HG02870 (cell line): Measurements from ENCODE around the gene CBARP.

Source experiments
- ATAC-seq: cut with Tn5 transposase; IDR thresholded peaks from one replicate; pipeline ENCODE4 v1.9.1; 2021; ENCODE audit warnings: mild to moderate bottlenecking, moderate library complexity; ENCODE audit not compliant: unreplicated experiment

Gene CBARP

GRCh38 chr19:1275976-1276627 lies 38.3 kb upstream of the CBARP start:
- no peak for ATAC-seq

GRCh38 chr19:1275260-1275975 lies 37.6 kb upstream of the CBARP start, which contains the start of gene FAM174C:
TSS of gene FAM174C (plus strand) at chr19:1275530. CDS start at chr19:1275550, 20 bp downstream.
- peak; percentile 71 for ATAC-seq

GRCh38 chr19:1274852-1275259 lies 37.1 kb upstream of the CBARP start:
- no peak for ATAC-seq

DNA sequence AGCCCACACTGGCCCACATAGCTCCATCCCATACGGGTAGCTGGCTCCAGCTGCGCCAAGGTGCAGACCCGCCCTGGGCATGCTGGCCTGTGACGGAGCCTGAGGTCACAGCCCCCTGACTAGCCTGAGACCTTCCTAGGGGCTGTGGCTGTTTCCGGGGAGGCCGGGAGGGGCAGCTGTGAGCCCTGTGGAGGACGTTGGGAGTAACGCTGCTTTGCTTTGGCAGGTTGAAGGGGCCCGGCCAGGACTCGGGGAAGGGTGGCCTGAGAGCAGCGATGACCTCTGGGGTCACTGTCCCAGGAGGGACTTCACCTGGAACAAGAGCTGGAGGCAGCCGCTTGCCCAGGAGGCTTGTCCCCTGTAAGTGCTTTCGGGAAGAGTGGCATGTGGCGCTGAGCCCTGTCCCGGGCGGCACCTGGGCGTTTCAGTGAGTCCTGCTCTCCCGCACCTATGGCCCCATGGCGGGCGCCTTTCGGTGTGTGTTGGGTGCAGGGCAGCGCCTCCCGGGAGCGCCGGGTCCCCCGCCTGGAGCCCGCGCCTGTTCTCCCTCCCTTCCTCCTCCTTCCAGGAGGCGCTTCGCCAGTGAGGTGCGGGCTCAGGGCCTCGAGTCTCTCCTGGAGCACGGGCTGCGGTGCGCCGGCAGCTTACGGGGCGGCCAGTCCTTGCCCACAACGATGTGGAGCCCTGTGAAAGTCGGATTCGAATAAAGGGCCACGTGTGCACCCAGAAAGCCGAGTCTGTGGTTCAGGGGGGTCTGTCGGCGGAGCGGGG lies 36.5 kb upstream of the CBARP start:
- no peak for ATAC-seq

DNA sequence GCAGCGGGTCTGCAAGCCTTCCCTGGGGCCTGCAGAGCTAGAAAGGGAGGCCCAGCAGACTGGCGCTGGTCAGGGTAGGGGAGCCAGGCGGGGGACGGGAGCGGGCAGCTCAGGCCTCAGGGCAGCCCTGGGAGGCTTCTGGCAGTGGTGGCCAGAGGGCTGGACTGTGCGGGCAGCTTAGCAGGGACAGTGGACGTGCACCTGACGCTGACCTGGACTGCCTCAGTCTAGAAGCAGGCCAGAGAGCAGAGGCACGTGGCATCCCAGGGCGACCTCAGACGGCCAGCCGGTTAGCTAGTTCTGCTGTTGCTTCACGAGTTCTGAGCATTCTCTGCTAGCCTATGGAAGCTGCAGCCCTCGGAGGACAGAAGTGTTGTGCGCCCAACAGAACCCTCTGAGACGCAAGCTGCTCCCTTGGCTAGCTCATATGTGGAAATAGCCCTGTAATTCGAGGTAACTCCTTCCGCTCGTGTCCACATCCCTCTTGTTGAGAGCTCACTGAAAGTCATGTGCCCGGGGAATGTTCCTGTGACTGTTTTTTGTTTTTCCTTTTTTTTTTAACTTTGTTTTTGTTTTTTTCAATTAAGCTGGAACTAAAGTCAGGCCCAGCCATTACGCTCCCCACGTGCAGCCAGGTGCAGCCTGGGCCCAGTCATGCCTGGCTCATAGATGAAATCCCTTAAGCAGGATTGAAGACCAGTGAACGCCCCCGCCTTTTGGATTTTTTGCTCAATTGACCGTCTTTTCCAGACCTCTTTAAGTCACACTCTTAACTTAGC lies 35.6 kb upstream of the CBARP start:
- no peak for ATAC-seq

- no peak for ATAC-seq
Observed at GRCh38 chr19:1272423-1273262, 34.8 kb upstream of the CBARP start.

DNA sequence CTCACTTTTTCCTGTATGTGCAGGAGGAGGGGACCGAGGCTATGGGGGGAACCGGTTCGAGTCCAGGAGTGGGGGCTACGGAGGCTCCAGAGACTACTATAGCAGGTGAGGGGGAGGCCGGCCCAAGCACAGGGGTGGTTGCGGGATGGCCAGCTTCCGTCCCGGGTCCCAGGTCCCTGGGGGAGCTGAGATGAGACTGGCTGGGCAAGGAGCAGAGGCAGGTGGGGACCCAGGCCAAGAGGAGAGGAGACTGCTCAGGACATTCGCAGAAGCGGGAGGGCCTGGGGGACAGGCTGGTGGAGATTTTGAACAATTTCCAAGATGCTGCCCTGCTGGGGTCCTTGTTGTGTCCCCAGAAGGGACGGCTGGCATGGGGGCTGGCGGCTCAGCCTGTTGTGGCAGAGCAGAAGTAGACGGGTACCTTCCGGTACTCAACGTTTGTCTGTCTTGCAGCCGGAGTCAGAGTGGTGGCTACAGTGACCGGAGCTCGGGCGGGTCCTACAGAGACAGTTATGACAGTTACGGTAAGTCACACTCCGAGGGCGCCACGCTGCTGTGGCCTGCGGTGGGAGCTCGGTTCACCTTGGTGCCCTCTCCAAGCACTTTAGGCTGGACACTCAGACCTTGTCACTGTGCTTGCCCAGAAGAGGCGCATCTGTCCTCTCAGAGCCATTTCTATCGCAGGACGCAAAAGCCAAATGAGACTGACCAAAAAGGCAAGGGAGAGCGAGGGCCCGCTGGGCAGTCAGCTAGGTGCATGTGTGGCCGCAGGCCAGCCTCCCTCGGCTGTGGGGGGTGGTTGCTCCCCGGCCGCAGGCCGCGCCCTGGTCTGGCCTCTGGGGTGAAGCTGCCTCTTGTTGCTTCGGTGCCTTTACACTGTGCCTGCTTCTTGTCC lies 34.0 kb upstream of the CBARP start:
- ATAC-seq = no peak

GRCh38 chr19:1270854-1271527 lies 33.2 kb upstream of the CBARP start:
- ATAC-seq = no peak

DNA sequence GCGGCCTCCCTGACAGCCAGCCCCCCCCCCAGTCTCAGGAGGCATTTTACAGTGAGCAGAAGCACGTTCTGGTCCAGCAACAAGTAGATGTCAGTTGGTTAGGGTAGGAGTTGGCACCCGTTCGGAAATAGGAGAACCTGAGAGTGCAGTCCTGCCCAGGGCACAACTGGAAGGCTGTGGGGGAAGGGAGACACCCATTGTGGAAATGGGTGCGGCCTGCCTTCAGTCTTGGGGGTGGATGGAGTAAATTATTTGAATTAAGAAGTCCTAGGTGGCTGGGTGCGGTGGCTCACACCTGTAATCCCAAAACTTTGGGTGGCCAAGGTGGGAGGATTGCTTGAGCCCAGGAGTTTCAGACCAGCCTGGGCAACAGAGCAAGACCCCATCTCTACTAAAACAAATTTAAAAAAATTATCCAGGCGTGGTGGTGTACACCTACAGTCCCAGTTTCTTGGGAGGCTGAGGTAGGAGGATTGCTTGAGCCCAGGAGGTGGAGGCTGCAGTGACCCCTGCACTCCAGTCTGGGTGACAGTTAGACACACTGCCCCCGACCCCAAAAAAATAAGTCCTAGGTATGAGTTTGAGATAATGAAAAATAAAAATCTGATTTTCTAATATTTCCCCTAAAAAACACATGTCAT lies 32.5 kb upstream of the CBARP start:
- ATAC-seq = no peak

GRCh38 chr19:1269478-1270212 lies 31.8 kb upstream of the CBARP start:
- ATAC-seq = peak; percentile 27

- peak; percentile 63 for ATAC-seq
Observed at GRCh38 chr19:1269065-1269477, 31.3 kb upstream of the CBARP start, which contains the start of gene CIRBP. TSS of gene CIRBP (plus strand) at chr19:1269332. CDS start at chr19:1270934, 1,602 bp downstream.

DNA sequence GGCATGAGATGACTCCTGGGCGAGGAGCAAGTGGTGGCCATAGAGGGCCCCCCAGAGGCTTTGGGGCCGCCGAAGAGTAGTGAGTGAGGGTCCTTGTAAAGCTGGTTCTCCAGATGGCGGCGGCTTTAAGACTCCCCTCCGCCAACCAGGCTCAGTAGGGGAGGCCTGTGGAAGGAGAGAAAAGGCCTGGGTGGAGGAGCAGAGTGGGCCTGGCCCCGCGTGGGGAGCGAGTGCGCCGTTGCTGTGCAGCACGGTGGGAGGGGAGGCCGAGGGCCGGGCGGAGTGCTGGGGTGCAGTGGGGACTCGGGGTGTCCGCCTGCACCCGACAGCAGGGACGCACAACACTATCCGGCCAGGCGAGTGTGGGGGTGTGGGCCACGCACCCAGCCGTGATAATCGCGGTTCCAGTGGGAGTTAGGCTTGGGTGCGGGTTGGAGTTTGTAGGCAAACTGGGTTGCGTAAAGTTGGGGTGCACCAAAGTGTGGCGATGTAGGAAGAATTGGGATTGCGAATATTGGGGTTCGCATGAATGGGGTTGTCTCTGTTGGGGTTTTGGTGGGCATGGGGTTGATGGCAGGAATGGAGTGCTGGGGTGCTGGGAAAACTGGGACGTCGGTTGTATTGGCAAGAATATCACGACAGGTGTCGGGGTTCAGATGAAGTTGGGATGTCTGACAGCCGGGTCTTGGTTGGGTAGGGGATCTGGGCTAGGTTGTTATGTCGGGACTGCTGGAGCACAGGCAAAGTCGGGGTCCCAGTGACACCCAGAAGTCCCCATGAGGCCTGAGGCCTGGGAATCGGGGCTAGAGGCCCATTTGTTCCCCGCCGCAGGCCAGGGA lies 30.6 kb upstream of the CBARP start:
- no peak for ATAC-seq

- ATAC-seq = no peak
Observed at GRCh38 chr19:1267477-1268225, 29.8 kb upstream of the CBARP start.

DNA sequence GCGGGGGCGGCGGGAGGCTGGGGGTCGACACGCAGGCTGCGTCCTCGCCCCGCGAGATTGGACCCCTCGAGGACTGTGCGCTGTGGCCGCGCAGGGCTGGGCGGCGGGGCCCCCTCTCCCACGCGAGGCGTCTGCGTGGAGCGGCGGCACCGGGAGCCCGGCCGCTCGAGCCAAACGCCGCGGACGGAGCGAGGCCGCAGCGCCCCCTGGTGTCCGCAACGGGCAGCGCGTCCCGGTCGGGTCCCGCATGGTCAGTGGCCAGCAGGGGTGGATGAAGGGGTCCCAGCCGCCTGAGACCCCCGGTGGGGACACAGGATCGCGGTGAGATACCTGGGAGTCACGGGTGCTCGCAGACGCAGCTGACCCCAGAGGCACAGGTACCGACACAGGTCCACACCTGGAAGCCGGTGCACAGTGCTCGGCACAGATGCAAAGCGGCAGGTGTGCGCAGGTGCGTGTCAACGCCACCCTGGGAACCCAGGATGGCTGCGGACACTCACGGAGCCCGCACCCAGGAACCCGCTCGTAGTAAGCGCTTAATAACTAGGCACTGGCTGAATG lies 29.2 kb upstream of the CBARP start:
- ATAC-seq = no peak
